CD8-positive, alpha-beta memory T cell (primary cell): ENCODE data around the gene ESYT2. TPM values are rescaled to one million over a fixed set of nuclear protein-coding genes. Genes with fewer than 3 reads are reported as not detected.
"Not testable (repeated sequence)": the region's sequence is repeated elsewhere in the genome, so short reads cannot be mapped to it uniquely, and the experiment has no call there.

Source experiments
- CTCF ChIA-PET: fragments of 350-600 bp; sonication (Branson Sonifier 250); formaldehyde crosslinking; loops from one replicate; lab custom pipeline; 2021; ENCODE audit warnings: antibody characterized with exemption; lab: Charles Lee
- POLR2A ChIA-PET: fragments of 350-600 bp; sonication (Branson Sonifier 250); formaldehyde crosslinking; loops from one replicate; lab custom pipeline; 2021; ENCODE audit warnings: antibody characterized with exemption; lab: Charles Lee
- DNase-seq, 5 donors: peaks; one replicate each; pipeline versions ENCODE4 v3.0.0 to v3.0.0-alpha.2; 2020 to 2022; ENCODE audit warnings: mixed read lengths in 1 of 5
- H3K27ac ChIP-seq: one replicate; pipeline ENCODE4 v1.7.0; 2013; ENCODE audit warnings: low read depth, mild to moderate bottlenecking, low read length, moderate library complexity
- H3K27me3 ChIP-seq: 2 replicates; pipeline ENCODE4 v1.7.0; 2013; ENCODE audit warnings: low read length, mild to moderate bottlenecking; ENCODE audit not compliant: insufficient read depth, poor library complexity, severe bottlenecking
- H3K36me3 ChIP-seq: 2 replicates; pipeline ENCODE4 v1.7.0; 2013; ENCODE audit warnings: mild to moderate bottlenecking, low read length, moderate library complexity; ENCODE audit not compliant: insufficient read depth
- H3K4me1 ChIP-seq: 2 replicates; pipeline ENCODE4 v1.7.0; 2013; ENCODE audit warnings: mild to moderate bottlenecking, low read length, moderate library complexity; ENCODE audit not compliant: insufficient read depth
- H3K4me3 ChIP-seq: 2 replicates; pipeline ENCODE4 v1.7.0; 2013; ENCODE audit warnings: mild to moderate bottlenecking, low read length
- H3K9me3 ChIP-seq: 2 replicates; pipeline ENCODE4 v1.7.0; 2013; ENCODE audit warnings: mild to moderate bottlenecking, low read length
- H3K27ac Mint-ChIP-seq, 8 donors: one replicate each; pipeline ENCODE4 v1.8.0; 2020 to 2021; ENCODE audit warnings: mixed read lengths in 8 of 8, mild to moderate bottlenecking in 6 of 8, inconsistent platforms in 3 of 8, moderate library complexity in 3 of 8
- H3K27me3 Mint-ChIP-seq, 2 donors: one replicate each; pipeline ENCODE4 v1.8.0; 2020 to 2021; ENCODE audit warnings: mixed read lengths in 2 of 2, mild to moderate bottlenecking in 1 of 2, moderate library complexity in 1 of 2
- H3K36me3 Mint-ChIP-seq, 3 donors: one replicate each; pipeline ENCODE4 v1.8.0; 2020 to 2021; ENCODE audit warnings: mixed read lengths in 3 of 3, inconsistent platforms in 1 of 3, mild to moderate bottlenecking in 1 of 3
- H3K4me1 Mint-ChIP-seq, 3 donors: one replicate each; pipeline ENCODE4 v1.8.0; 2020 to 2021; ENCODE audit warnings: mixed read lengths in 3 of 3, inconsistent platforms in 1 of 3, mild to moderate bottlenecking in 1 of 3
- H3K4me3 Mint-ChIP-seq, 7 donors: one replicate each; pipeline ENCODE4 v1.8.0; 2020 to 2021; ENCODE audit warnings: mixed read lengths in 7 of 7, mild to moderate bottlenecking in 6 of 7, moderate library complexity in 4 of 7, inconsistent platforms in 2 of 7
- H3K9me3 Mint-ChIP-seq, 5 donors: one replicate each; pipeline ENCODE4 v1.8.0; 2020 to 2022; ENCODE audit warnings: mixed read lengths in 5 of 5, mild to moderate bottlenecking in 3 of 5, moderate library complexity in 2 of 5, inconsistent platforms in 1 of 5
- polyA plus RNA-seq: library from polyadenylated mRNA; unstranded; fragments of 300-500 nt; fragmentation: Illumina TruSeq; gene quantifications from one replicate; pipeline ENCODE4 v1.2.3, GENCODE V29; 2021
- total RNA-seq, 2 experiments: library from RNA; stranded (reverse); gene quantifications; one replicate each; pipeline ENCODE4 v1.2.3, GENCODE V29; 2021

Gene ESYT2
- total and polyA plus RNA-seq, 3 experiments from 2014 or later = 55.6 to 99.4 (median 56.1) TPM

DNA sequence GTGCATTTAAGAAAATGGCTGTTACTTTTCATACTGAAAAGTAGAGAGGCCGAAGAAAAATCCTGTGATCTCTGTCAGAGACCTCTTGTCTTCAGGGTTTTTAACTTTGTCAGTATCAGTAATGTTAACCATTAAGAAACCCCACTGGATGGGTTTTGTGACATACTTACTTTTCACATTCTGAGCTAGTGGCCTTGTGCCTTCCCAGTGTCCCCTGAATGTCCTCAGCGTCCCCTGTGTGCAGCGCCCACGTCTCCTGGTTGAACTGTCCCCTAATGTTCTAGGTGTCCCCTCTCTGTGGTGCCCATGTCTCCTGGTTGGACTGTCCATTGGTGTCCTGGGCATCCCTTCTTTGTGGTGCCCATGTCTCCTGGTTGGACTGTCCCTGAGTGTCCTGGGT is 36.7 kb upstream of the ESYT2 start:
- DNase-seq = no peak
- Histone ChIP-seq H3K9me3 (no peaks in the 10 kb centered on the region), H3K4me1 (peaks cover 21% of the 10 kb centered on the region), H3K4me3 (no peak overlapping the region), H3K36me3 (no peaks in the 10 kb centered on the region), H3K27ac (peak overlapping the region; percentile 82), H3K27me3 (no peaks in the 10 kb centered on the region)
- peaks cover 1 to 5% (median 3%) of the 10 kb centered on the region in 3 donors for H3K36me3 Mint-ChIP-seq
- ChIA-PET POLR2A (no interaction called here), CTCF (interaction anchor here (0.8 kb wide), 1 partner anchor 111 kb away, joined by 3 read pairs; no protein-coding TSS in a partner anchor)
- H3K27me3 Mint-ChIP-seq = no peaks in the 10 kb centered on the region
- no peaks in the 10 kb centered on the region for H3K9me3 Mint-ChIP-seq
- peaks cover 21 to 35% (median 28%) of the 10 kb centered on the region in 3 donors for H3K4me1 Mint-ChIP-seq
- peak overlapping the region in 1 of 8 donors; percentile 57 for H3K27ac Mint-ChIP-seq
- peak overlapping the region in 3 of 7 donors; percentile 32 to 70 (median 35) for H3K4me3 Mint-ChIP-seq

DNA sequence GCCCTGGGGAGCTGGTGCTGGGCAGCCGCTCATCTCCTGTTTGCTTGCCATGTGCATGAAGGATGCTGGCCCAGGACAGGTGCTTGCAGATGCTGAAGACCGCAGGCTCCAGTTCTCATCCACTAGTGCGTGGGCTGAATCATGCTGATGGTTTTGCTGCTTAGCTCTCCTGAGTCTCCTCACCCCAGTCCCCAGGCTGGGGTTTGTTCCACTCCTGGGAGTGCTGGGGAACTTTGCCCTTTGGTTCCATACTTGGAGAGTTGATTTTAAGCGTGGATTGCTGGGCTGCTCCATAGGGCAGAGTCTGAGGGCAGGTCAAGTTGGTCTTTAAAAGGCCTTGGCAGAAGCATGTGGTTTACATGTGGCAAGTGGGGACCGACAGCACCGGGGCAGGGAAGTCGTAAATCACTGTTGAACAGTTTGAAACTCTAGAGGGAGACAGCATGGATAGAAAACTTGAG is 36.2 kb upstream of the ESYT2 start:
- ChIA-PET POLR2A (no interaction called here), CTCF (interaction anchor here (0.8 kb wide), 1 partner anchor 111 kb away, joined by 3 read pairs; no protein-coding TSS in a partner anchor)
- no peaks in the 10 kb centered on the region for H3K9me3 Mint-ChIP-seq
- peaks cover 21 to 35% (median 28%) of the 10 kb centered on the region in 3 donors for H3K4me1 Mint-ChIP-seq
- H3K27me3 Mint-ChIP-seq = no peaks in the 10 kb centered on the region
- no peaks in the 10 kb centered on the region for H3K36me3 Mint-ChIP-seq
- no peak for DNase-seq
- H3K4me3 Mint-ChIP-seq = peak overlapping the region in 5 of 7 donors; percentile 1 to 70 (median 35)
- peak overlapping the region in 2 of 8 donors; percentile 14 to 92 for H3K27ac Mint-ChIP-seq
- H3K27ac ChIP-seq = peak overlapping the region; percentile 82
- H3K27me3 ChIP-seq = no peaks in the 10 kb centered on the region
- no peak overlapping the region for H3K4me3 ChIP-seq
- H3K4me1 ChIP-seq = peaks cover 21% of the 10 kb centered on the region
- no peaks in the 10 kb centered on the region for H3K9me3 ChIP-seq
- no peaks in the 10 kb centered on the region for H3K36me3 ChIP-seq

- ChIA-PET POLR2A (no interaction called here), CTCF (no interaction called here)
- no peak for DNase-seq
- no peaks in the 10 kb centered on the region for H3K27me3 Mint-ChIP-seq
- H3K9me3 Mint-ChIP-seq = no peaks in the 10 kb centered on the region
- Histone ChIP-seq H3K4me1 (peaks cover 21% of the 10 kb centered on the region), H3K27ac (peak overlapping the region; percentile 82), H3K9me3 (no peaks in the 10 kb centered on the region), H3K36me3 (no peaks in the 10 kb centered on the region), H3K27me3 (no peaks in the 10 kb centered on the region), H3K4me3 (no peak overlapping the region)
- peaks cover 21 to 35% (median 28%) of the 10 kb centered on the region in 3 donors for H3K4me1 Mint-ChIP-seq
- no peaks in the 10 kb centered on the region for H3K36me3 Mint-ChIP-seq
- peak overlapping the region; percentile 39 to 97 (median 94) for H3K4me3 Mint-ChIP-seq
- H3K27ac Mint-ChIP-seq = peak overlapping the region in 6 of 8 donors; percentile 55 to 92 (median 90)
These were observed 35.5 kb upstream of the ESYT2 start for GRCh38 chr7:158864833-158865232.

DNA sequence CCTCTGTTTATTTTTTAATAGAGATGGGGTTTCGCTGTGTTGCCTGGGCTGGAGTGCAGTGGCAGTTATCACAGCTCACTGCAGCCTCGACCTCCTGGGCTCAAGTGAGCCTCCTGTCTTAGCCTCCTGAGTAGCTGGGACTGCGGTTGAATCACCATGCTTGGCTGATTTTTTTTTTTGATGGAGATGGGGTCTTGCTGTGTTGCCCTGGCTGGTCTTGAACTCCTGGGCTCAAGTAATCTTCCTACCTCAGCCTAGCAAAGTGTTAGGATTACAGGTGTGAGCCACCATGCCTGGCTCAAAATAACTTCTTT is 35.2 kb upstream of the ESYT2 start:
- H3K36me3 Mint-ChIP-seq = no peaks in the 10 kb centered on the region
- Histone ChIP-seq H3K36me3 (no peaks in the 10 kb centered on the region), H3K4me3 (peak overlapping the region; percentile 58), H3K27ac (peak overlapping the region; percentile 82), H3K4me1 (peaks cover 21% of the 10 kb centered on the region), H3K9me3 (no peaks in the 10 kb centered on the region), H3K27me3 (no peaks in the 10 kb centered on the region)
- ChIA-PET POLR2A (interaction anchor here (0.6 to 1.3 kb wide), 2 partner anchors 35 to 415 kb away, joined by 3 to 6 read pairs; partner anchors contain the start of gene ESYT2), CTCF (interaction anchor here (1.2 kb wide), 1 partner anchor 11 kb away, joined by 3 read pairs; no protein-coding TSS in a partner anchor)
- peak overlapping the region; percentile 85 to 97 (median 94) for H3K4me3 Mint-ChIP-seq
- no peaks in the 10 kb centered on the region for H3K27me3 Mint-ChIP-seq
- peak overlapping the region in 5 of 8 donors; percentile 89 to 93 (median 92) for H3K27ac Mint-ChIP-seq
- DNase-seq = no peak
- peaks cover 21 to 35% (median 31%) of the 10 kb centered on the region in 3 donors for H3K4me1 Mint-ChIP-seq
- H3K9me3 Mint-ChIP-seq = no peaks in the 10 kb centered on the region

DNA sequence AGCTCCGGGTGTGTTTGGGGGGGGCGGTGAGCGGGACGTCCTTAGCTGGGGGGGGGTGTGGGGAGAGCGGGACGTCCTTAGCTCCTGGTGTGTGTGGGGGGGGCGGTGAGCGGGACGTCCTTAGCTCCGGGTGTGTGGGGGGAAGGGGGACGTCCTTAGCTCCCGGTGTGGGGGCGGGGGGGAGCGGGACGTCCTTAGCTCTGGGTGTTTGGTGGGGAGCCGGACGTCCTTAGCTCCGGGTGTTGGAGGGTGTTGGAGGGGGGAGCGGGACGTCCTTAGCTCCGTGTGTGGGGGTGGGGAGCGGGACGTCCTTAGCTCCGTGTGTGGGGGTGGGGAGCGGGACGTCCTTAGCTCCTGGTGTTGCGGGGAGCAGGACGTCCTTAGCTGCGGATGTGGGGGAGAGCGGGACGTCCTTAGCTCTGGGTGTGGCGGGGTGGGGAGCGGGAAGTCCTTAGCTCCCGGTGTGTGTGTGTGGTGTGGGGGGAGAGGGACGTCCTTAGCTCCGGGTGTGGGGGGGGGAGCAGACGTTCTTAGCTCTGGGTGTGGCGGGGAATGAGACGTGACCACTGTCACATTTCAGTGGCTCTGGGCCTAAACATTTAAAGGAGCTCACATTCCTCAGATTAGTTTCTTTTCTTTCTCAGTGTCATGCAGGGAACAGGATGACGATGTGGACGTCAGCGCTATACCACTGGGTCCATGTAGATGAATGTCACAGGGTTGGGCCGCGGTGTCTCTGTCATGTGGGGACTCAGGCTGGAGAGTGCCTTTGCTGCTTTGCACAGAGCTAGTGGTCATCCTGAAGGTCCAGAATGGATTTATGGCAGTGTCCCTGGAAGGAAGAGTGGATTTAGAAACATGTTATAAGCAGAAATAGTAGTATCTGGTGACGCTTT is 34.5 kb upstream of the ESYT2 start:
- Histone ChIP-seq H3K27ac (peak overlapping the region; percentile 82), H3K36me3 (no peaks in the 10 kb centered on the region), H3K9me3 (no peaks in the 10 kb centered on the region), H3K4me1 (peaks cover 21% of the 10 kb centered on the region), H3K4me3 (peak overlapping the region; percentile 58), H3K27me3 (no peaks in the 10 kb centered on the region)
- Mint-ChIP-seq H3K9me3 (no peaks in the 10 kb centered on the region), H3K36me3 (no peaks in the 10 kb centered on the region), H3K4me3 (peak overlapping the region; percentile 85 to 97 (median 94)), H3K4me1 (peaks cover 25 to 41% (median 37%) of the 10 kb centered on the region in 3 donors), H3K27me3 (no peaks in the 10 kb centered on the region), H3K27ac (peak overlapping the region; percentile 62 to 93 (median 90))
- CTCF ChIA-PET = interaction anchor here (0.8 to 1.7 kb wide), 5 partner anchors 11 to 113 kb away, joined by 3 to 11 read pairs (median 4); partner anchors contain the start of gene ESYT2
- POLR2A ChIA-PET = interaction anchor here (0.6 to 1.3 kb wide), 6 partner anchors 16 to 416 kb away, joined by 3 to 6 read pairs (median 3); partner anchors contain the start of gene ESYT2
- DNase-seq = peak in 3 of 5 donors; percentile 5 to 26 (median 18)

DNA sequence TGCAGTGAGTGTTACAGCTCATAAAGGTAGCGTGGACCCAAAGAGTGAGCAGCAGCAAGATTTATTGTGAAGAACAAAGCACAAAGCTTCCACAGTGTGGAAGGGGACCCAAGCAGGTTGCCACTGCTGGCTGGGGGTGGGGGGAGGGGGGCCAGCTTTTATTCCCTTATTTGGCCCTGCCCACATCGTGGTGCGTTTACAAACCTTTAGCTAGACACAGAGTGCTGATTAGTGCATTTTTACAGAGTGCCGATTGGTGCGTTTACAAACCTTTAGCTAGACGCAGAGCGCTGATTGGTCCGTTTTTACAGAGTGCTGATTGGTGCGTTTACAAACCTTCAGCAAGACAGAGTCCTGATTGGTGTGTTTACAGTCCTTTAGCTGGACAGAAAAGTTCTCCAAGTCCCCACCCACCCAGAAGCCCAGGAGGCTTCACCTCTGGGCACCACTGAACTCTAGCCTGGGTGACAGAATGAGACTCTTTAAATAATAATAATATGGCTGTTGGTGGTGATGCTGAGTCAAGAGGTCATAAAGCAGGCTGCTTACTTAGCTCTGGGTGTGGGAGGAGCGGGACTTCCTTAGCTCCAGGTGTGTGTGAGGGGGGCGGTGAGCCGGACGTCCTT is 33.8 kb upstream of the ESYT2 start:
- not testable (repeated sequence) for H3K36me3 Mint-ChIP-seq, H3K36me3 ChIP-seq, H3K27me3 Mint-ChIP-seq, H3K9me3 ChIP-seq, H3K27me3 ChIP-seq, H3K9me3 Mint-ChIP-seq
- Histone ChIP-seq H3K4me3 (peak overlapping the region; percentile 39), H3K27ac (peak overlapping the region; percentile 82), H3K4me1 (peaks cover 26% of the 10 kb centered on the region)
- ChIA-PET POLR2A (interaction anchor here (0.6 to 1.3 kb wide), 5 partner anchors 16 to 50 kb away, joined by 3 to 6 read pairs (median 3); partner anchors contain the start of gene ESYT2), CTCF (interaction anchor here (0.8 to 1.7 kb wide), 5 partner anchors 12 to 114 kb away, joined by 3 to 11 read pairs (median 4); partner anchors contain the start of gene ESYT2)
- peak in 1 of 5 donors; percentile 23 for DNase-seq
- H3K27ac Mint-ChIP-seq = peak overlapping the region in 7 of 8 donors; percentile 63 to 92 (median 87)
- H3K4me3 Mint-ChIP-seq = peak overlapping the region; percentile 85 to 97 (median 94)
- peaks cover 28 to 42% (median 41%) of the 10 kb centered on the region in 3 donors for H3K4me1 Mint-ChIP-seq

DNA sequence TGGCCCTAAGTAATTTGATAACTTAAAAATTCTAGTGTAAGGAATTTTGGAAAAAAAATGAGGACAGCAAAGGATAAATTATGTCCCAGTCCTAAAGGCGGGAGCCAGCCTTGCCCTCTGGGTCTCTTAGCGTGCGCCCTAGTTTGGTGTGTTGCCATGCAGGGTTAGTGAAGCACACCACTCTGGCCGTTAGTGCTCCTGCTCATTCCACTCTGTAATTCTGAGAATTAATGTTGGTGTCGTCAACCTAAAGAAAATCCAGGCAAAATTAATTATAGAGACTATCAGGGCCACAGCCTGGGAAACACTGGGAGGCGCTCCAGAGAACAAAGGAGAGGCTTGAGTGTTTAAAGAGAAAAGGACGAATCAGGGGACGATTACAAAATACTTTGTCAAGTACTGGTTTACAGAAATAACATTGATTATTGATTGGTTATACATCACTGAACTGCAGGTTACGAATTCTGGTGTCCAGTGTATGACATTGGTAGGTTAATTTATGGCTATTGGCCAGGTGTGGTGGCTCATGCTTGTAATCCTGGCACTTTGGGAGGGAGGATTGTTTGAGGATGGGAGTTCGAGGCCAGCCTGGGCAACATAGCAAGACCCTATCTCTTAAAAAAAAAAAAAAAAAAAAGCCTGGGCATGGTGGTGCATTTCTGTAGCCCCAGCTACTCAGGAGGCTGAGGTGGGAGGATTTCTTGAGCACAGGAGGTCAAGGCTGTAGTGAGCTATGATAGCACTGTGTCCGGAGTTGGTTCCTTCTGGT is 32.8 kb upstream of the ESYT2 start:
- peak overlapping the region; percentile 87 for H3K27ac ChIP-seq
- Mint-ChIP-seq H3K36me3 (no peaks in the 10 kb centered on the region), H3K9me3 (no peaks in the 10 kb centered on the region), H3K27me3 (no peaks in the 10 kb centered on the region), H3K27ac (peak overlapping the region in 5 of 8 donors; percentile 13 to 76 (median 58)), H3K4me1 (peaks cover 33 to 47% (median 45%) of the 10 kb centered on the region in 3 donors), H3K4me3 (peak overlapping the region; percentile 46 to 90 (median 65))
- ChIA-PET CTCF (interaction anchor here (1.3 kb wide), 1 partner anchor 79 kb away, joined by 4 read pairs; no protein-coding TSS in a partner anchor), POLR2A (no interaction called here)
- H3K4me3 ChIP-seq = no peak overlapping the region
- peaks cover 27% of the 10 kb centered on the region for H3K4me1 ChIP-seq
- no peaks in the 10 kb centered on the region for H3K27me3 ChIP-seq
- H3K9me3 ChIP-seq = no peaks in the 10 kb centered on the region
- H3K36me3 ChIP-seq = no peaks in the 10 kb centered on the region
- DNase-seq = no peak
